ENCODE results near the gene FIBP.
A peak's percentile ranks its signal among the peaks of the same experiment; 100 is the strongest.

The FIBP gene

DNA sequence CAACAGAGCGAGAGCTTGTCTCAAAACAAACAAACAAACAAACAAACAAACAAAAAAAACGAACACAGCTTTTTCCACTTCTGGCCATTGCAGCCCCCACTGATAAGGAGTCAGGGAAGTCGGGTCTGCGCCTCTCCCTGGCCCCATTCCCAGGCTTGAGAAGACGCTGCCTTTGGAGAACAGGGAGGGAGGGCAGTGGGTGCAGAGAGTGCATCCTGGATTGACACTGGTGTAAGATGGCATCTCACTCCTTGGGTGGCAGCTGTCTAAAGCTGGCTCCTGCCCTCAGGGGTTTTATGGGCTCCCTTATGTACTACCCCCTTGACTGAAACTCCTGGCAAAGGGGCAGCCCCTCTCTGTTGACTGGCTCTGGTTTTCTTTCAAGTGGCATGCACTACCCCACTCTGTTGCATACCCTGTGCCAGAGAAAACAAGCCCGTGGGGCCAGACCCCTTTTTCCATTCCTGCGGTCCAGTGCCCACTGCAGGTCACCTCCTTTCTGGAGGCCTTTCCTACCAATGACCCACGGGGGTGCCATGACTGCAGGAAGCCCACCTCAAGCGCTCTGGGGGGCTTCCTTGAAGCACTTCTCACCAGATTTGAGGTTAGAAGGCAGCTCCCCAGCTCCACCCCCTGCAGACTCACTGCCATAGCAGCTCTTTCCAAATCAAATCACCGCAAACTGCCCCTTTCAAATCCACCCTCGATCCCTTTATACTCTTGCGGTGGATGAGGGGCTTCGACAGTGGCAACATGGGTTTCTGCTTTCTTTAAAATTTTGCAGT is 43.7 kb upstream of the FIBP start:
- H2BK15ac ChIP-seq (ENCODE audit: low read depth, poor library complexity, severe bottlenecking) = no peak overlapping the region
- H3K79me1 ChIP-seq (replicated peaks; ENCODE audit: low read length, poor library complexity, severe bottlenecking) = no peaks in the 10 kb centered on the region
- 90% methylated on average over 12 of the region's 13 CpGs for WGBS
- no peak overlapping the region for H3K14ac ChIP-seq (ENCODE audit: low read length in 2 of 2)
- no peak overlapping the region for H3K4me3 ChIP-seq (ENCODE audit: insufficient read depth in 1 of 2, low read depth in 1 of 2, low read length in 2 of 2)
- H3K9ac ChIP-seq (ENCODE audit: low read length) = no peak overlapping the region
- no peak for DNase-seq
- H3K18ac ChIP-seq (ENCODE audit: low read depth in 1 of 2, low read length in 2 of 2) = no peak overlapping the region
- no peak overlapping the region for H4K8ac ChIP-seq (ENCODE audit: low read length)
- H3K27ac ChIP-seq (ENCODE audit: low read length, poor library complexity, severe bottlenecking) = no peak overlapping the region
- no peak overlapping the region for H2BK120ac ChIP-seq (ENCODE audit: low read depth, low read length)
- no peak overlapping the region for H3K4me2 ChIP-seq (ENCODE audit: low read length, poor library complexity, severe bottlenecking)
- no peaks in the 10 kb centered on the region for H3K27me3 ChIP-seq (ENCODE audit: control insufficient read depth in 1 of 2, insufficient read depth in 1 of 2, low read length in 2 of 2)
- no peak overlapping the region for H2BK12ac ChIP-seq (ENCODE audit: low read length in 2 of 2)
- H3K4ac ChIP-seq (ENCODE audit: low read depth in 1 of 2, low read length in 2 of 2) = no peak overlapping the region
- no peak overlapping the region for H2BK5ac ChIP-seq (ENCODE audit: low read depth, low read length, poor library complexity, severe bottlenecking)
- H2AFZ ChIP-seq (ENCODE audit: low read depth, low read length) = no peak overlapping the region
- no peaks in the 10 kb centered on the region for H3K9me3 ChIP-seq (ENCODE audit: control insufficient read depth, low read length)
- H3K4me1 ChIP-seq (ENCODE audit: control insufficient read depth, insufficient read depth, low read depth, low read length) = no peaks in the 10 kb centered on the region
- H3K23ac ChIP-seq (ENCODE audit: low read length in 2 of 2) = peak overlapping the region in 1 of 2 experiments; percentile 26
- H3K36me3 ChIP-seq (ENCODE audit: control insufficient read depth in 1 of 2, insufficient read depth in 2 of 2, low read depth in 1 of 2, low read length in 2 of 2) = peaks cover 0 to 3% of the 10 kb centered on the region in 2 experiments
- H2AK5ac ChIP-seq (ENCODE audit: low read length, severe bottlenecking) = no peak overlapping the region
- H4K91ac ChIP-seq (ENCODE audit: low read length) = no peak overlapping the region

DNA sequence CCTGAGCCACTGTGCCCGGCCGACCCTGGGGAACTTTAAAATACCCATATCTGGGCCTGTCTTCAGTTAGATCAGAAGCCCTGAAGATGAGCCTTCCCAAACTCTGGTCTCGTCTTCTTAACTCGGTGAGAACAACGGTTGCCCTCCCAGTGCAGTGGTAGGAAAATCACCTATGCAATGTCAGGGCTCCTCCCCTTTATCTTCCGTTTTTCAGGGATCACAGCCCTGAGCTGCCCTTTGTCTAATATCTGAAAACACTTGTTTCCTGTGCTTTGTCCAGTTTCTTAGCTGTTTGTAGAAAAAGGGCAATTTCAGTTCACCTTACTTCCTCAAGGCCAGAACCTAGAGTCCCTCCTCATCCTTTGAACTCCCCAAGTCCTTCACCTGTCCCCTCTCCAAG is 40.4 kb upstream of the FIBP start:
- Histone ChIP-seq H4K91ac (ENCODE audit: low read length) (no peak overlapping the region), H3K27ac (ENCODE audit: low read length, poor library complexity, severe bottlenecking) (no peak overlapping the region), H3K9ac (ENCODE audit: low read length) (no peak overlapping the region), H4K8ac (ENCODE audit: low read length) (no peak overlapping the region), H3K4me3 (ENCODE audit: insufficient read depth in 1 of 2, low read depth in 1 of 2, low read length in 2 of 2) (no peak overlapping the region), H3K4me2 (ENCODE audit: low read length, poor library complexity, severe bottlenecking) (no peak overlapping the region), H2AK5ac (ENCODE audit: low read length, severe bottlenecking) (no peak overlapping the region), H2BK5ac (ENCODE audit: low read depth, low read length, poor library complexity, severe bottlenecking) (no peak overlapping the region), H3K23ac (ENCODE audit: low read length in 2 of 2) (no peak overlapping the region), H3K79me1 (replicated peaks; ENCODE audit: low read length, poor library complexity, severe bottlenecking) (peaks cover 6% of the 10 kb centered on the region), H3K9me3 (ENCODE audit: control insufficient read depth, low read length) (no peaks in the 10 kb centered on the region), H3K27me3 (ENCODE audit: control insufficient read depth in 1 of 2, insufficient read depth in 1 of 2, low read length in 2 of 2) (no peaks in the 10 kb centered on the region), H2BK120ac (ENCODE audit: low read depth, low read length) (no peak overlapping the region), H3K4ac (ENCODE audit: low read depth in 1 of 2, low read length in 2 of 2) (no peak overlapping the region), H2BK15ac (ENCODE audit: low read depth, poor library complexity, severe bottlenecking) (no peak overlapping the region), H3K36me3 (ENCODE audit: control insufficient read depth in 1 of 2, insufficient read depth in 2 of 2, low read depth in 1 of 2, low read length in 2 of 2) (peaks cover 11 to 19% of the 10 kb centered on the region in 2 experiments), H3K4me1 (ENCODE audit: control insufficient read depth, insufficient read depth, low read depth, low read length) (no peaks in the 10 kb centered on the region), H3K18ac (ENCODE audit: low read depth in 1 of 2, low read length in 2 of 2) (no peak overlapping the region), H2BK12ac (ENCODE audit: low read length in 2 of 2) (no peak overlapping the region), H2AFZ (ENCODE audit: low read depth, low read length) (no peak overlapping the region), H3K14ac (ENCODE audit: low read length in 2 of 2) (no peak overlapping the region)
- DNase-seq = no peak
- WGBS = 94% methylated on average over 6 of the region's 6 CpGs

DNA sequence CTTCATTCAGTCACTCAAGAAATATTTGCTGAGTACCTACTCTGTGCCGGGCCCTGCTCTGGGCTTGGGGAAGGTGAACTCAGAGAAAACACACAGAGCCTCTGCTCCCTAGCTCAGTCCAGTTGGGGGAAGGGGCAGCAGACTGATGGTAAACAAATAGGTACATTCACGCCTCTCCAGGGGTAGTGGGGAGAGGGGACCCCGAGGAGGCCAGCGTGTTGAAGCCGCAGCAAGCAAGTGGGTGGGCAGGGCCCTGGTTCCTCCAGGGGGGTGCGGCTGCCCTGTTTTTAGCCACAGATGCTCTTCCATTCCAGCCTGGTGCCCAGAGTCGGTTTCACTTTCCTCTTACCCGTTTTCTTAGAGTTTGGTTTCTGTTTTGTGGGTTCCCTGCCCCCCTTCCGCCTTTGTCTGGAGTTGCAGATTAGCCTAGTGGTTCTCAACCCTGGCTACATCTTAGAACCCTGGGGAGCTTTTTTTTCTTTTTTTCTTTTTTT is 39.7 kb upstream of the FIBP start:
- WGBS = 85% methylated on average over 8 of the region's 9 CpGs
- Histone ChIP-seq H3K9ac (ENCODE audit: low read length) (peak overlapping the region; percentile 29), H3K27me3 (ENCODE audit: control insufficient read depth in 1 of 2, insufficient read depth in 1 of 2, low read length in 2 of 2) (no peaks in the 10 kb centered on the region), H3K4me2 (ENCODE audit: low read length, poor library complexity, severe bottlenecking) (no peak overlapping the region), H3K36me3 (ENCODE audit: control insufficient read depth in 1 of 2, insufficient read depth in 2 of 2, low read depth in 1 of 2, low read length in 2 of 2) (peaks cover 13 to 25% of the 10 kb centered on the region in 2 experiments), H3K9me3 (ENCODE audit: control insufficient read depth, low read length) (no peaks in the 10 kb centered on the region), H3K79me1 (replicated peaks; ENCODE audit: low read length, poor library complexity, severe bottlenecking) (peaks cover 6% of the 10 kb centered on the region), H4K8ac (ENCODE audit: low read length) (no peak overlapping the region), H3K14ac (ENCODE audit: low read length in 2 of 2) (no peak overlapping the region), H2BK15ac (ENCODE audit: low read depth, poor library complexity, severe bottlenecking) (no peak overlapping the region), H2BK12ac (ENCODE audit: low read length in 2 of 2) (no peak overlapping the region), H3K4me1 (ENCODE audit: control insufficient read depth, insufficient read depth, low read depth, low read length) (no peaks in the 10 kb centered on the region), H3K18ac (ENCODE audit: low read depth in 1 of 2, low read length in 2 of 2) (no peak overlapping the region), H3K27ac (ENCODE audit: low read length, poor library complexity, severe bottlenecking) (no peak overlapping the region), H2AFZ (ENCODE audit: low read depth, low read length) (no peak overlapping the region), H2BK120ac (ENCODE audit: low read depth, low read length) (no peak overlapping the region), H2AK5ac (ENCODE audit: low read length, severe bottlenecking) (no peak overlapping the region), H4K91ac (ENCODE audit: low read length) (peak overlapping the region; percentile 11), H3K4me3 (ENCODE audit: insufficient read depth in 1 of 2, low read depth in 1 of 2, low read length in 2 of 2) (no peak overlapping the region), H3K23ac (ENCODE audit: low read length in 2 of 2) (no peak overlapping the region), H3K4ac (ENCODE audit: low read depth in 1 of 2, low read length in 2 of 2) (no peak overlapping the region), H2BK5ac (ENCODE audit: low read depth, low read length, poor library complexity, severe bottlenecking) (no peak overlapping the region)
- DNase-seq = peak; percentile 44

DNA sequence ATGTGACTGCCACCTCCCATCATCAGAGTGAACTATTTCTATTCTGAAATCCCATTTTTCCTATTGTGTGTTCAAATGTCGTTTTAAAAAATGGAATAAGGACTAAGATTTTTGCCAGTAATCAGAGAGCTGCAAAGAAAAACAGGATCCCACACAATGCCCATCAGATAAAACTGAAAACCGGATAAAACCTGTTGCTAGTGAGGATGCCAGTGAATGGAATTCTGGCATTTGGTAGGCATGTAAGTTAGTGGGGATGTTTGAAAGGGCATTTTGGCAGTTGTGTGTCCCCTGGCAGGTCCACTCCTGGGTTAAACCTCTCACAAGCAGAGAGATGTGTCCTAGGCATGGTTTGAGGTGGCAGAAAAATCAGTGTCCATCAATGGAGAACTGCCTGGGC is 37.1 kb upstream of the FIBP start:
- Histone ChIP-seq H3K4ac (ENCODE audit: low read depth in 1 of 2, low read length in 2 of 2) (no peak overlapping the region), H3K36me3 (ENCODE audit: control insufficient read depth in 1 of 2, insufficient read depth in 2 of 2, low read depth in 1 of 2, low read length in 2 of 2) (peaks cover 38 to 44% of the 10 kb centered on the region in 2 experiments), H2BK5ac (ENCODE audit: low read depth, low read length, poor library complexity, severe bottlenecking) (no peak overlapping the region), H2BK15ac (ENCODE audit: low read depth, poor library complexity, severe bottlenecking) (no peak overlapping the region), H3K18ac (ENCODE audit: low read depth in 1 of 2, low read length in 2 of 2) (no peak overlapping the region), H3K4me1 (ENCODE audit: control insufficient read depth, insufficient read depth, low read depth, low read length) (peaks cover 8% of the 10 kb centered on the region), H3K27ac (ENCODE audit: low read length, poor library complexity, severe bottlenecking) (no peak overlapping the region), H3K9me3 (ENCODE audit: control insufficient read depth, low read length) (no peaks in the 10 kb centered on the region), H4K8ac (ENCODE audit: low read length) (no peak overlapping the region), H2BK120ac (ENCODE audit: low read depth, low read length) (no peak overlapping the region), H3K14ac (ENCODE audit: low read length in 2 of 2) (no peak overlapping the region), H3K27me3 (ENCODE audit: control insufficient read depth in 1 of 2, insufficient read depth in 1 of 2, low read length in 2 of 2) (no peaks in the 10 kb centered on the region), H2AK5ac (ENCODE audit: low read length, severe bottlenecking) (no peak overlapping the region), H3K9ac (ENCODE audit: low read length) (no peak overlapping the region), H2BK12ac (ENCODE audit: low read length in 2 of 2) (no peak overlapping the region), H3K4me3 (ENCODE audit: insufficient read depth in 1 of 2, low read depth in 1 of 2, low read length in 2 of 2) (no peak overlapping the region), H3K4me2 (ENCODE audit: low read length, poor library complexity, severe bottlenecking) (no peak overlapping the region), H2AFZ (ENCODE audit: low read depth, low read length) (no peak overlapping the region), H4K91ac (ENCODE audit: low read length) (no peak overlapping the region), H3K79me1 (replicated peaks; ENCODE audit: low read length, poor library complexity, severe bottlenecking) (peaks cover 15% of the 10 kb centered on the region), H3K23ac (ENCODE audit: low read length in 2 of 2) (no peak overlapping the region)
- 85% methylated on average over 1 of the region's 2 CpGs for WGBS
- no peak for DNase-seq

Data from mesenchymal stem cell (in vitro differentiated cells and primary cell).